BJ (cell line): ENCODE results near the gene SLCO4A1. TPM values are rescaled to one million over a fixed set of nuclear protein-coding genes. Genes with fewer than 3 reads are reported as not detected.

ENCODE experiments used
- CTCF ChIA-PET: fragments of 350-600 bp; formaldehyde crosslinking; extraction: SDS; loops from one replicate; lab custom pipeline; 2021; ENCODE audit warnings: antibody characterized with exemption, inconsistent platforms; lab: Yijun Ruan, JAX
- POLR2A ChIA-PET: fragments of 300-600 bp; sonication (Branson Sonifier 250); formaldehyde crosslinking; extraction: SDS; loops from one replicate; lab custom pipeline; 2021; ENCODE audit warnings: antibody characterized with exemption; lab: Charles Lee
- DNase-seq: peaks from one replicate; pipeline ENCODE4 v3.0.0-alpha.2; 2011; ENCODE audit warnings: low read depth
- H3K27me3 ChIP-seq: 2 replicates; pipeline ENCODE4 v1.6.0; 2011; ENCODE audit warnings: low read length; ENCODE audit not compliant: control insufficient read depth, insufficient read depth
- H3K36me3 ChIP-seq: 2 replicates; pipeline ENCODE4 v1.5.1; 2011; ENCODE audit warnings: low read length; ENCODE audit not compliant: control insufficient read depth, insufficient read depth
- H3K4me3 ChIP-seq: 2 replicates; pipeline ENCODE4 v1.5.1; 2011; ENCODE audit warnings: low read depth, mild to moderate bottlenecking, control low read depth, low read length
- polyA plus RNA-seq: library from polyadenylated mRNA; depleted of rRNA; stranded (reverse); fragments of >200 nt; gene quantifications from 2 replicates; pipeline ENCODE4 v1.2.3, GENCODE V29; 2011
- TF ChIP-seq, protein P1 (sequence below): IDR thresholded peaks from 2 replicates; pipeline ENCODE4 v1.5.1; 2011; ENCODE audit warnings: low read depth, mild to moderate bottlenecking, control low read depth, inconsistent platforms, low read length, moderate library complexity; ENCODE audit not compliant: insufficient read depth

The SLCO4A1 gene
- polyA plus RNA-seq, 1 experiment, result 0.15 TPM

- CTCF ChIA-PET, result interaction anchor here (4.1 kb wide), 1 partner anchor 11 kb away, joined by 23 read pairs; no protein-coding TSS in a partner anchor
- no peak for DNase-seq
- H3K4me3 ChIP-seq, result no peak overlapping the region
Measured at GRCh38 chr20:62606016-62606415, 36.3 kb upstream of the SLCO4A1 start.

GRCh38 chr20:62606551-62607201 lies 35.6 kb upstream of the SLCO4A1 start:
- Histone ChIP-seq H3K4me3 (no peak overlapping the region), H3K27me3 (peaks cover 2% of the 10 kb centered on the region; the same call in 1 of the 2 replicates), H3K36me3 (no peaks in the 10 kb centered on the region)
- TF ChIP-seq, protein P1, sequence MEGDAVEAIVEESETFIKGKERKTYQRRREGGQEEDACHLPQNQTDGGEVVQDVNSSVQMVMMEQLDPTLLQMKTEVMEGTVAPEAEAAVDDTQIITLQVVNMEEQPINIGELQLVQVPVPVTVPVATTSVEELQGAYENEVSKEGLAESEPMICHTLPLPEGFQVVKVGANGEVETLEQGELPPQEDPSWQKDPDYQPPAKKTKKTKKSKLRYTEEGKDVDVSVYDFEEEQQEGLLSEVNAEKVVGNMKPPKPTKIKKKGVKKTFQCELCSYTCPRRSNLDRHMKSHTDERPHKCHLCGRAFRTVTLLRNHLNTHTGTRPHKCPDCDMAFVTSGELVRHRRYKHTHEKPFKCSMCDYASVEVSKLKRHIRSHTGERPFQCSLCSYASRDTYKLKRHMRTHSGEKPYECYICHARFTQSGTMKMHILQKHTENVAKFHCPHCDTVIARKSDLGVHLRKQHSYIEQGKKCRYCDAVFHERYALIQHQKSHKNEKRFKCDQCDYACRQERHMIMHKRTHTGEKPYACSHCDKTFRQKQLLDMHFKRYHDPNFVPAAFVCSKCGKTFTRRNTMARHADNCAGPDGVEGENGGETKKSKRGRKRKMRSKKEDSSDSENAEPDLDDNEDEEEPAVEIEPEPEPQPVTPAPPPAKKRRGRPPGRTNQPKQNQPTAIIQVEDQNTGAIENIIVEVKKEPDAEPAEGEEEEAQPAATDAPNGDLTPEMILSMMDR, result no peak
- POLR2A ChIA-PET, result no interaction called here
- CTCF ChIA-PET, result interaction anchor here (0.6 to 4.1 kb wide), 2 partner anchors 10 to 576 kb away, joined by 3 to 23 read pairs; no protein-coding TSS in a partner anchor
- no peak for DNase-seq

More at GRCh38 chr20:62606016-62606415, 36.3 kb upstream of the SLCO4A1 start:
- TF ChIP-seq, protein P1, result no peak
- Histone ChIP-seq H3K36me3 (no peaks in the 10 kb centered on the region), H3K27me3 (peaks cover 2% of the 10 kb centered on the region; the same call in 1 of the 2 replicates)
- POLR2A ChIA-PET, result no interaction called here

DNA sequence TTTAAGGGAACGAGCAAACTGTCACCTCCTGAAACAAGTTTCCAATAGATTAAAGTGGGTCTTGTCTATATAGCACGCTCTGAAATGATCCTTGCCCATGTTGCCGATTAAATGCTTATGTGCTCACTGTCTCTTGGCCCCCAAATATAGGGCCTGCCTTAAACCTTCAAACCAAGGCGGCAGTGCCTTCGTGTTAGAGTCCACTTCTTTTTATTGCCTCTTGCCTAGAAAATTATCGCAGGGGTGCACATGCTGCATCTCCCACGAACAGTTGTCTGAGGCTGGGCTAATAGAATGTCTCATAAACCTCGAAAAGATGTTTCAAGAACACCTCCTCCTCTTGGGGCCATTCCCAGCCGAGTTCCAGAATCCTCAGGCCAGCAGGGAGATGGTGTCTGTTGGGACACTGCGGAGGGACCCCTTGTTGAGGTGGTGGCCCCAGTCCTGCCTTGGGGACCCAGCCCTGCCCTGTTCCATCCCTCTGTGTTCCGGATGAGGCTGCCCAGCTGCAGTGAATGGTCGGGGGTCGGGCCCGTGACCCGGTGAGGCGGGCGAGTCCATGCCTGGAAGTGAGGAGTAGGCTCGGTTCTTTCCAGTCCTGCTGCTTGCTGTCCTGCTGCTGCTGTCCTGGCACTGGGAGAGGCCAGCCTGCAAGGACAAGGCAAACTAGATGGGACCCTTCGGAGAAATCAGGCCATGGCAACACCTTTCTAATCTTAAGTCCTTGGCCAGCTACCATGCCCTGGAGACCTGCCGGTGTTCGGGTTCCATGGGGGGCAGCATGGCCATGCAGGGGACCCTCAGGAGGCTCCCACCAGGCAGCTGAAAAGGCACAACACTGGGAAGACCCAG lies 34.7 kb upstream of the SLCO4A1 start:
- H3K36me3 ChIP-seq, result no peaks in the 10 kb centered on the region
- H3K27me3 ChIP-seq, result peaks cover 2% of the 10 kb centered on the region; the same call in 1 of the 2 replicates
- ChIA-PET CTCF (interaction anchor here (4.1 kb wide), 1 partner anchor 9 kb away, joined by 23 read pairs; no protein-coding TSS in a partner anchor), POLR2A (no interaction called here)
- no peak for DNase-seq
- TF ChIP-seq, protein P1, result no peak
- H3K4me3 ChIP-seq, result no peak overlapping the region

GRCh38 chr20:62608218-62608565 lies 34.1 kb upstream of the SLCO4A1 start:
- POLR2A ChIA-PET, result no interaction called here
- no peaks in the 10 kb centered on the region for H3K36me3 ChIP-seq
- CTCF ChIA-PET, result interaction anchor here (4.1 kb wide), 1 partner anchor 9 kb away, joined by 23 read pairs; no protein-coding TSS in a partner anchor
- no peak for DNase-seq
- H3K27me3 ChIP-seq, result peaks cover 2% of the 10 kb centered on the region; the same call in 1 of the 2 replicates
- TF ChIP-seq, protein P1, result no peak
- H3K4me3 ChIP-seq, result no peak overlapping the region
